NT2/D1 (cell line): ENCODE results near the gene ZNF319.

ENCODE experiments used
- SUZ12 ChIP-seq: IDR thresholded peaks from 2 replicates; pipeline ENCODE4 v1.6.1; 2011; ENCODE audit not compliant: insufficient read length, insufficient read depth; ENCODE audit errors: extremely low read depth
- ZNF274 ChIP-seq: IDR thresholded peaks from 2 replicates; pipeline ENCODE4 v1.6.1; 2011; ENCODE audit warnings: mild to moderate bottlenecking, low read depth, low read length

- TF ChIP-seq SUZ12 (no peak), ZNF274 (no peak)
Measured at GRCh38 chr16:57999366-57999970, 1.0 kb downstream of the ZNF319 start.
